PC-3 (cell line): Measurements from ENCODE around the gene ZNF837.

Experiments used
- EZH2 ChIP-seq: fragments of 300-600 bp; sonication (generic); IDR thresholded peaks from one replicate; pipeline ENCODE4 v1.6.1; 2017; ENCODE audit warnings: antibody characterized with exemption, mild to moderate bottlenecking, low read length; ENCODE audit not compliant: unreplicated experiment
- EZH2phosphoT487 ChIP-seq: fragments of 300-600 bp; sonication (generic); IDR thresholded peaks from 2 replicates; pipeline ENCODE4 v1.6.1; 2018; ENCODE audit warnings: mild to moderate bottlenecking, antibody characterized with exemption, low read length, borderline replicate concordance
- TF ChIP-seq, protein P1 (sequence below): fragments of 300-600 bp; sonication (generic); conservative IDR thresholded peaks from 2 replicates; pipeline ENCODE4 v1.5.1; 2017; ENCODE audit warnings: antibody characterized with exemption, low read depth, mild to moderate bottlenecking, low read length

DNA sequence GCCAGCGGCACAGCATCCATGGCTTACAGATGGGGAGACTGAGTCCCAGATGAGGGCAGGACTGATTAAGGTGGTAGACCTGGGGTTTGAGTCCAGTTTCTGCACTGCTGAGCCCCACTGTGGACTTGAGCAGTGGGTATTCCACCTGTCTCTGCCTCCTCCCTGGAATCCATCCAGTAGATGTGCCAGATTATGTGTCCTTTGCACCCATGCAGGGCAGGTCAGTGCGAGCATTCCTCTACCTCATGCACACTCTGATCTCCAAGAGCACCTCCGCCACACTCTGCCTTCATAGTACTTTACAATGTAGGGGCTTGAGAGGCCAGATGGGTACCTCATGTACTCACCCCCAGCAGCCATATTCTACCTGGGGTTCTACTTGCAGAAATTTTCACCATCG, 44.0 kb downstream of the ZNF837 start:
- TF ChIP-seq, protein P1, sequence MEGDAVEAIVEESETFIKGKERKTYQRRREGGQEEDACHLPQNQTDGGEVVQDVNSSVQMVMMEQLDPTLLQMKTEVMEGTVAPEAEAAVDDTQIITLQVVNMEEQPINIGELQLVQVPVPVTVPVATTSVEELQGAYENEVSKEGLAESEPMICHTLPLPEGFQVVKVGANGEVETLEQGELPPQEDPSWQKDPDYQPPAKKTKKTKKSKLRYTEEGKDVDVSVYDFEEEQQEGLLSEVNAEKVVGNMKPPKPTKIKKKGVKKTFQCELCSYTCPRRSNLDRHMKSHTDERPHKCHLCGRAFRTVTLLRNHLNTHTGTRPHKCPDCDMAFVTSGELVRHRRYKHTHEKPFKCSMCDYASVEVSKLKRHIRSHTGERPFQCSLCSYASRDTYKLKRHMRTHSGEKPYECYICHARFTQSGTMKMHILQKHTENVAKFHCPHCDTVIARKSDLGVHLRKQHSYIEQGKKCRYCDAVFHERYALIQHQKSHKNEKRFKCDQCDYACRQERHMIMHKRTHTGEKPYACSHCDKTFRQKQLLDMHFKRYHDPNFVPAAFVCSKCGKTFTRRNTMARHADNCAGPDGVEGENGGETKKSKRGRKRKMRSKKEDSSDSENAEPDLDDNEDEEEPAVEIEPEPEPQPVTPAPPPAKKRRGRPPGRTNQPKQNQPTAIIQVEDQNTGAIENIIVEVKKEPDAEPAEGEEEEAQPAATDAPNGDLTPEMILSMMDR, result no peak
- TF ChIP-seq EZH2phosphoT487, result no peak
- TF ChIP-seq EZH2, result no peak
